ENCODE data around the gene COA5.
A peak's percentile ranks its signal among the peaks of the same experiment; 100 is the strongest.
"Not testable (repeated sequence)": the region's sequence is repeated elsewhere in the genome, so short reads cannot be mapped to it uniquely, and the experiment has no call there.

COA5 gene

GRCh38 chr2:98605076-98605475 lies 3.2 kb downstream of the COA5 start:
- DNase-seq: no peak

- peak; percentile 35 for DNase-seq
Measured at GRCh38 chr2:98604547-98604946, 3.8 kb downstream of the COA5 start.

GRCh38 chr2:98601532-98602132 lies 6.7 kb downstream of the COA5 start:
- DNase-seq: no peak

GRCh38 chr2:98598781-98599428 lies 9.4 kb downstream of the COA5 start:
- DNase-seq: no peak

DNA sequence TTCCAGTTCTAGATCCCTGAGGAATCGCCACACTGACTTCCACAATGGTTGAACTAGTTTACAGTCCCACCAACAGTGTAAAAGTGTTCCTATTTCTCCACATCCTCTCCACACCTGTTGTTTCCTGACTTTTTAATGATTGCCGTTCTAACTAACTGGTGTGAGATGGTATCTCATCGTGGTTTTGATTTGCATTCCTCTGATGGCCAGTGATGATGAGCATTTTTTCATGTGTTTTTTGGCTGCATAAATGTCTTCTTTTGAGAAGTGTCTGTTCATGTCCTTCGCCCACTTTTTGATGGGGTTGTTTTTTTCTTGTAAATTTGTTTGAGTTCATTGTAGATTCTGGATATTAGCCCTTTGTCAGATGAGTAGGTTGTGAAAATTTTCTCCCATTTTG lies 13.6 kb downstream of the COA5 start:
- not testable (repeated sequence) for DNase-seq

DNA sequence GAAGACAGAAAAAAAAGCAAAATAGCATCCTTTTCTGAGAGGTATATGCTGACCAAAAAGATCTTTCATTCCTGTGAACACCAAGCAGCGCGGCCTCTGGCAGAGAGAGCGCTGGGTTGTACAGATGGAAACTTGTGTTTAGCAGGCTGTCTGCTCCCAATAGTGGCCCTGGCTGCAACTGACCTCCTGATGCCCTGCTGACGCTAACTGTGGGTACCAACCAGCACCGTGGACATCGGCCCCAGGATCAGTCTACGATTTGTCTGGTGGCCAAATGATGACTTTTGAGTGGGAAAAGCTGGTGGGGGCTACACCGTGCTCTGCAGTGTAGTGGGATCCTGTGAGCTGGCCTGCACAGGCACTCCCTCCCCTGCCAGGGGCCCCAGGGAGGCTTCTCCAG lies 15.7 kb downstream of the COA5 start:
- DNase-seq: no peak

- no peak for DNase-seq
Measured at GRCh38 chr2:98589489-98589888, 18.8 kb downstream of the COA5 start.

DNA sequence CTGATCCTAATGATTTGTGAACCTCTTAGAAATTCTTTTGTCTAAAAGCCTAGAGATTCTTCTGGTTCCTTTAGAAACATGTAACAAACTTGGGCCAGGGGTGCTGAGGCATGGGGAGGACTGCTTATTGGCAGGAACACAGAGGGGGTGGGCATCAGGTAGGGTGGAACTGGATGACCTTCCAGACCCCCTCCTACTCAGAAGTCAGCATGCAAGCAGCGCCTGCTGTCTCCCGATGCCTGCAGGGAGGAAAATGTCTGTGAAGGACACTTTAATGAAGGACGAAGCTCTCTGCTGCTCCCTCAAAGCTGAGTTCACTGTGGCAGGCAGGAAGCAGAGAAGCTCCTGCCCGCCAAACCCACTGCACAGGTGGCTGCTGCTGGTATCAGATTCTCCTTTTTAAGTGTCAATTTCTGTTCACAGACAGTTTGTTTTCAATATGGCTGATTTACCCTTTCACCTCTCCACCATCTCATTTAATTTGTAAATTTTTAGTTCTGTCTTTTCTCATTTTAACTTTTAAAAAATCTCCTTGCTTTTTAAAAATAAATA lies 19.4 kb downstream of the COA5 start:
- DNase-seq: peak; percentile 61

- peak; percentile 15 for DNase-seq
Measured at GRCh38 chr2:98586551-98587140, 21.7 kb downstream of the COA5 start.

DNA sequence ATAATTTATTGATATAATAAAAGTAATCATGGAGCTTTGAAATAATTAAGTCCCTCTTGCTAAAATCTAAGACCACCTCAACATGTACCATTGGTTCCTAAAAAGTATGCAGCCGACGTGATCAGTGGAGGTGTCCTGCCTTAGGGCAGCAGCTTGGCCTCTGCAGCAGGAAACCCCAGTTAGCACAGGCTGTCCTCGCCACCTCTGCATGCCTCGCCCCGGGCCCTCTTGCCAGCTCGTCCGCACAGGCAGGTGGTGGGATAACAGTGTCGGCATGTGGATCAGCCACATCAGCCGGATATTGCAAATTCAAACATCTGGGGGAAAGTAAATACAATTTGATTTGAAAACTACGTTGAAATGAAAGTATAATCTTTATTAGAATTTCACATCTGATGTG lies 22.9 kb downstream of the COA5 start:
- DNase-seq: no peak

DNA sequence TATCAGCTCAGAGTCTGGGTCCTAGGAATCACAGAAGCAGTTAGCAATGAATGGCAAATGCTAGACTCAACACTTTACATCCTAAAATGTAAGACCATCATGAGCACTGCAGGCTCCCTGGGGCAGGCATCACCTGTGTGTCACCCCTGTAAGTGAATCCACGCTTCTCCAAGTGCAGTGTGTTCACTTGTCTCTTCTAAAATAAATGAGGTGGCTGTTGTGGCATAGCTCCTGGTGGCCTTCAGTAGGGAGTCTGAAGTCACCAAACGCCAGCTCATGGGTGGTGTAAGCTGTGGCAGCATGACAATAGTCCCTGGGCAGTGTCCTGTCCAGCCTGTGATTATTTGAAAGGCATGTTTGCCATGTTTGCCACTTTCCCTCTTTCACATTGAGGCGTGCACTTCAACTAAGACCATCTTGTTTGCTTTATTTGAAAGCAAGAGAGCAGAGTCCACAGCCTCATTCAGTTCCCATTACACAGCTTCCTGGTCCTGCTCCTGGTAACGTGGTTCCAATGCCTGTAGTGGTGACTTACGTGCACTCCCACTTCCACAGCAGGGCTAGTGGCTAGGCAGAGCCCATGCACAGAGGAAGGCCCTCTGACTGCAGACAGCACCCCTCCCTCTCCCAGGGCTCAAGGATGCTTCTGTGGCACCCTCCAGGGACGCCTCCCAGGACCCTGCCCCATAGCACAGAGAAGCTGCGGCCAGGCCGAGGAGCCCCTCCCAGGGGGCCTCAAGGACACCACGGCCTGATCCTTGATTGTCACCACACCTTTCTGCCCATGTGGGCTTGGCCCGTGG lies 24.3 kb downstream of the COA5 start:
- DNase-seq: no peak

- no peak for DNase-seq
Measured at GRCh38 chr2:98583276-98583675, 25.0 kb downstream of the COA5 start.

GRCh38 chr2:98582523-98582922 lies 25.8 kb downstream of the COA5 start:
- DNase-seq: no peak

GRCh38 chr2:98580656-98581284 lies 27.5 kb downstream of the COA5 start:
- no peak for DNase-seq

DNA sequence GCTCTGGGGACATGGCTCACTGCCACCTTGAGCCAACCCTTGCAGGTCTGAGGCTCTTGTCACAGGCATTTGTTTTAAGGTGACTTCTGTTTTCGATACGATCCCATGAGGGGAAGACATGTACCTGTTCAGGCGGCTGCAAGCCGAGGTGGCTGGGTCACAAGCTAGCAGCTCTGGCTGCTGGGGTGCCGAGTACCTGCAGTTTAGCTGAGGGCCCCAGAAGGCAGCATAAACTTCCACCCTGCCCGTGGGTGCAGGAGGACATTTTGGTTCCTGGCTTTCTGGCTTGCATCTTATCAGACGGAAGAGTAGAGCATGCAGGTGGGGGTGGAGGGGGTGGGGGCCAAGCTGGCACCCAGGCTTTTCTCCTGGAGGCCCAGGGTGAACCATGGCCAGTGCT lies 28.4 kb downstream of the COA5 start:
- DNase-seq: no peak

GRCh38 chr2:98578231-98578630 lies 30.1 kb downstream of the COA5 start:
- DNase-seq: no peak

DNA sequence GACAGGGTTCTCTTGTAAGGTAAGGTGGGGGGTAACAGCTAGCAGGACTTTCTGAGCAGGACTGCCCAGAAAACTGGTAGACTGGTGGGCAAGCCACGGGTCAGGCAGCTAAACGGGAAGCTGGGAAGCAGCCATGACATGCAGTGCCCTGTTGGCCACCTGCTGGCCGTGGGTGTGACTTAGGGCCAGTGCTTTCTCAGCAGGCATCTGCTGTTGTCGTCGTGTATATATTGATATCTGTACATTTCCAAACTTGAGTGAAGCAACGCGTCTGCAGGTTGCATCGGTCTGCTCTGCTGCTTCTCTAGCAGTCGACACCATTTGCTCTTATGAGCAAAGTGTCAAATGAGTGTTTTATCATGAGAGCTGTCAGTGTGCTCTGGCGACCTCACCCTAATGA lies 31.0 kb downstream of the COA5 start:
- DNase-seq: no peak

DNA sequence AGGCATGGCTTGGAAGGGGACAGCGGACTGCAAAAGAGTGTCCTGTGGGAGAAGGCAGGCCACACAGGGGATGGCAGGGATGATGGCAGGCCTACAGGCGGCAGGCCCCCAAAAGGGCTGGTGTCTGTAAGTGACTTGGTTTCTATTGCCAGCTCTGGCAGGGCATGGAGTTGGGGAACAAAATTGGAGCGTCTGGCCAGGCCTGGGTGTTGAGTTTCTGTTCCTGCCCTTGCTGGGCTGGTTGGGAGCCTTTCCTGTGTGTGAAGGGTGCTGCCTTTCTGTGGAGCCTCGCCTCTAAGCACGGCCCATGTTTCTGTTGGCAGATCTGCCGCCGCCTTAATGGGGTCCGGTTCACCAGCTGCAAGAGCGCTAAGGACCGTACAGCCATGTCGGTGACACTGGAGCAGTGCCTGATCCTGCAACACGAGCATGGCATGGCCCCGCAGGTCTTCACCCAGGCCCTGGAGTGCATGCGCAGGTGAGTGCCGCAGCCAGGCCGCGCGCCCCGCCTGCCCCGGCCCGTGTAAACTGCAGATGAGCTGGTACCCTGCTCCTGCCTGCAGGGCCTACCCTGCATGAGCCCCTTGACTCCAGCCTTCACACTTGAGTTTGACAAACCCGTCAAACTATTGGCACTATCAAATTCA lies 31.5 kb downstream of the COA5 start:
- no peak for DNase-seq

DNA sequence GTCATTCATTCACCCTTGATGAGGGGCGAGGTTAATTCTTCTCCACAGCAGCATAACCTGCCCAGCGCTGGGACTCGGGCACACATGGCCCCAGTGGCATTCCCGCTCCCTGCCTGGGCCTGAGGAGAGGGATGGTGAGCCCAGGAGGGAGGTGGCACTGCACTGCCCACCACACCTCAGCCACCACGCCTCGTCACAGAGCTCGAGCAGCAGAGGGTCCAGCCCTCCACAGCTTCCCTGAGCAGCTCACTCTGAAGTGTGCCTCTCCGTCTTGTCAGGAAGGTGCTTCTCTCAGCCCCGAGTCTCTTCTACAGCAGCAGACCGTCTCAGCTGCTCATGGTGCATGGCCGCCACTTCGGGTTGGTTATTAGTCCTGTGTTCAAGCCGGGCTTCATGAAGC lies 34.9 kb downstream of the COA5 start:
- DNase-seq: no peak

DNA sequence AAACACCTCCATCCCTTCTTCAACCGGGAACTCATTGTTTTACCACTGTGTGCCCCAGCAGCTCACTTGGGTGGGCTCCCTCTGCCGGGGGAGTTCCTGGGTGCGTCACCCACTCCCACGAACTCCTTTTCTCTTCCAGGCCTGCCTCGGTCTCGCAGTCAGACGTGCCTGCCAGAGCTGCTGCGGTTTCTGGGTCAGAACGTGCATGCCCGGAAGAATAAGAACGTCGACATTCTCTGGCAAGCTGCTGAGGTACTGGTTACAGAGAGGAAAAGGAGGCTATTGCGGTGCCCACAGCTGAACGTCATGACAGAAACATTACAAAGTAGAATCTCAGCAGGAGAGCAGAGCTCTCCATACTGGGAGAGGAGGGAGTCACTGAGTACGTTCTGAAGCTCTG lies 35.6 kb downstream of the COA5 start:
- DNase-seq: no peak

DNA sequence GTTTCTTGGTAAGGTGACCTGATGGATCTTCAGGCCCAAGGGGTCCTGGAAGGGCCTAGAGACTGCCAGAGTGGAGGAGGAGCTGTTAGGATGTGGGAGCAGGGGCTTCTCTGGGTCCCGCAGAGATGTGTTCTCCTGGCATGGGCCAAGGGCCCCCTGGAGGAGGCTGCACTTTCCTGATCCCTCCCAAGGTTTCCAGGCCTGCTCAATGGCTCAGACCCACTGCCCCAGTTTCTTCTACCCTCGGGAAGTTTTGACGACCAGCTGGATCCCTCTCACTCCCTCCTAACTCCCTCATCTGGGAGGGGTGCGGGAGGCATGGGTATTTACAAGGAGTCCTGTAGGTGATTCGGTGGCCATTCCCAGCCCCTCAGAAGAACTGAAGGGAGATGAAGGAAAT lies 36.1 kb downstream of the COA5 start:
- DNase-seq: no peak

DNA sequence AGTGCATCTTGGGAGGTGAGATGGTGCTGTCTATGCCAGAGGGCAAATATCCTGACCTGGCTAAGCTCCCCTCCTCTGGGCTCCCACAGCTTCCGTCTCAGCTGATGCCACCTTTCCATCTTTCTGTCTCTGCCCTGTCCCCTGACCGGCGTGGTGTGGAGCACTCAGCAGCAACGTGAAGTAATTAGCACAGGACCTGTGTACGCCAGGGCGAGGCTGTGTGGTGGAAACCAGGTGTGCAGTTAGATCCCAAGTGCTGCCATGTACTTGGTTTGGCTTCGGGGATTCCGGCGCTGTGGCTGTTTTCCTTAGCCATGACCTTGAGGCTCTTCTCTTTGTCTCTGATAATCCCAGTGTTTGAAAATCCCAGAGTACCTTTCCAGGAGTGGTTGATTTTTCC lies 36.5 kb downstream of the COA5 start:
- DNase-seq: no peak

Measured in NCI-H2171 (cell line).